Ishikawa (cell line): ENCODE data around the gene ZNF254.

Experiments
- CEBPB ChIP-seq: IDR thresholded peaks from 2 replicates; pipeline ENCODE4 v1.6.1; 2012
- CREB1 ChIP-seq: IDR thresholded peaks from 2 replicates; pipeline ENCODE4 v1.6.1; 2012; ENCODE audit warnings: low read depth
- EGR1 ChIP-seq: IDR thresholded peaks from 2 replicates; pipeline ENCODE4 v1.6.1; 2012
- EP300 ChIP-seq: IDR thresholded peaks from 2 replicates; pipeline ENCODE4 v1.6.1; 2012; ENCODE audit warnings: borderline replicate concordance
- FOXM1 ChIP-seq: IDR thresholded peaks from 2 replicates; pipeline ENCODE4 v1.6.1; 2012; ENCODE audit warnings: low read depth, borderline replicate concordance
- MAX ChIP-seq: IDR thresholded peaks from 2 replicates; pipeline ENCODE4 v1.6.1; 2012
- NFIC ChIP-seq: IDR thresholded peaks from 2 replicates; pipeline ENCODE4 v1.6.1; 2012
- RAD21 ChIP-seq: IDR thresholded peaks from 2 replicates; pipeline ENCODE4 v1.6.1; 2012; ENCODE audit warnings: low read depth
- REST ChIP-seq: IDR thresholded peaks from 2 replicates; pipeline ENCODE4 v1.6.1; 2012; ENCODE audit warnings: low read depth, mild to moderate bottlenecking
- TAF1 ChIP-seq: IDR thresholded peaks from 2 replicates; pipeline ENCODE4 v1.6.1; 2012; ENCODE audit warnings: low read depth, mild to moderate bottlenecking
- TCF12 ChIP-seq: IDR thresholded peaks from 2 replicates; pipeline ENCODE4 v1.6.1; 2012; ENCODE audit warnings: low read depth
- TEAD4 ChIP-seq: IDR thresholded peaks from 2 replicates; pipeline ENCODE4 v1.6.1; 2012
- USF1 ChIP-seq: IDR thresholded peaks from 2 replicates; pipeline ENCODE4 v1.6.1; 2012
- YY1 ChIP-seq: IDR thresholded peaks from 2 replicates; pipeline ENCODE4 v1.6.1; 2012; ENCODE audit warnings: low read depth
- ZBTB7A ChIP-seq: IDR thresholded peaks from 2 replicates; pipeline ENCODE4 v1.6.1; 2012; ENCODE audit warnings: low read depth

ZNF254 gene

GRCh38 chr19:24086974-24087595 lies at the start of gene ZNF254:
Gene ZNF254 (plus strand): TSS chr19:24087187. CDS start chr19:24087308, 121 bp downstream.
- peak; percentile 58 for TF ChIP-seq TAF1
- TF ChIP-seq TCF12 = no peak
- TF ChIP-seq YY1 = peak; percentile 36; the same call in 1 of the 2 replicates
- no peak for TF ChIP-seq USF1
- no peak for TF ChIP-seq CREB1
- TF ChIP-seq CEBPB = no peak
- TF ChIP-seq NFIC = no peak
- no peak for TF ChIP-seq TEAD4
- TF ChIP-seq ZBTB7A = 0 out of 2 replicates have a peak, but pooled peaks have one; percentile 54
- TF ChIP-seq RAD21 = no peak
- TF ChIP-seq FOXM1 = no peak
- TF ChIP-seq EGR1 = no peak
- no peak for TF ChIP-seq REST
- no peak for TF ChIP-seq MAX
- no peak for TF ChIP-seq EP300

- TF ChIP-seq TCF12 (no peak), USF1 (no peak), EP300 (no peak), FOXM1 (no peak), YY1 (no peak), CEBPB (no peak), TEAD4 (no peak), RAD21 (no peak), EGR1 (no peak), CREB1 (no peak), REST (no peak), TAF1 (no peak), MAX (no peak), NFIC (no peak), ZBTB7A (no peak)
These were observed 46.4 kb upstream of the ZNF254 start for GRCh38 chr19:24040621-24041020.

GRCh38 chr19:24046550-24046949 lies 40.4 kb upstream of the ZNF254 start:
- TF ChIP-seq EP300 (no peak), CEBPB (no peak), RAD21 (no peak), NFIC (no peak)

- TF ChIP-seq CEBPB = no peak
- no peak for TF ChIP-seq TEAD4
- no peak for TF ChIP-seq ZBTB7A
- no peak for TF ChIP-seq REST
- no peak for TF ChIP-seq USF1
- TF ChIP-seq YY1 = no peak
- no peak for TF ChIP-seq EP300
These were observed 38.7 kb upstream of the ZNF254 start for GRCh38 chr19:24048261-24048660.
